Measurements from ENCODE around the gene ADCY1.

DNA sequence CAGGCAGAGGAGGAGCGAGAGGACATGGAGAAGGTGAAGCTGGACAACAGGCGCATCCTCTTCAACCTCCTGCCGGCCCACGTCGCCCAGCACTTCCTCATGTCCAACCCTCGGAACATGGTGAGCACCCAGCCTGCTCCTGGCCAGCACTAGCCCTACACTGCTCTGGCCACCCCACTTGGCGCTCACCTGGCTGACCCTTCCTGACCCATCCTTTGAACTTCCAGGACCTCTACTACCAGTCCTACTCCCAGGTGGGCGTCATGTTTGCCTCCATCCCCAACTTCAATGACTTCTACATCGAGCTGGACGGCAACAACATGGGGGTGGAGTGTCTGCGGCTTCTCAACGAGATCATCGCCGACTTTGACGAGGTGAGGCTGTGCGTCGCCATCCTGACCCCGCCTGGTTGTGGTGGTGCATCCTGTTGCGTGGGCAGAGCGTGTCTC lies 129.2 kb downstream of the ADCY1 start:
- no peak for TF ChIP-seq POLR2A (IDR thresholded peaks at IDR 0.05)
- TF ChIP-seq, protein P1, sequence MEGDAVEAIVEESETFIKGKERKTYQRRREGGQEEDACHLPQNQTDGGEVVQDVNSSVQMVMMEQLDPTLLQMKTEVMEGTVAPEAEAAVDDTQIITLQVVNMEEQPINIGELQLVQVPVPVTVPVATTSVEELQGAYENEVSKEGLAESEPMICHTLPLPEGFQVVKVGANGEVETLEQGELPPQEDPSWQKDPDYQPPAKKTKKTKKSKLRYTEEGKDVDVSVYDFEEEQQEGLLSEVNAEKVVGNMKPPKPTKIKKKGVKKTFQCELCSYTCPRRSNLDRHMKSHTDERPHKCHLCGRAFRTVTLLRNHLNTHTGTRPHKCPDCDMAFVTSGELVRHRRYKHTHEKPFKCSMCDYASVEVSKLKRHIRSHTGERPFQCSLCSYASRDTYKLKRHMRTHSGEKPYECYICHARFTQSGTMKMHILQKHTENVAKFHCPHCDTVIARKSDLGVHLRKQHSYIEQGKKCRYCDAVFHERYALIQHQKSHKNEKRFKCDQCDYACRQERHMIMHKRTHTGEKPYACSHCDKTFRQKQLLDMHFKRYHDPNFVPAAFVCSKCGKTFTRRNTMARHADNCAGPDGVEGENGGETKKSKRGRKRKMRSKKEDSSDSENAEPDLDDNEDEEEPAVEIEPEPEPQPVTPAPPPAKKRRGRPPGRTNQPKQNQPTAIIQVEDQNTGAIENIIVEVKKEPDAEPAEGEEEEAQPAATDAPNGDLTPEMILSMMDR (IDR thresholded peaks at IDR 0.05), result no peak
